Neural crest cell (in vitro differentiated cells): ENCODE results near the gene GNG11. TPM values are rescaled to one million over a fixed set of nuclear protein-coding genes. Genes with fewer than 3 reads are reported as not detected.

Experiments used
- DNase-seq: peaks from one replicate; pipeline ENCODE4 v3.0.0; 2021; ENCODE audit warnings: low read depth, mixed read lengths, low spot score
- H3K27ac Mint-ChIP-seq: one replicate; pipeline ENCODE4 v1.8.0; 2021; ENCODE audit warnings: mild to moderate bottlenecking, mixed read lengths; ENCODE audit not compliant: unreplicated experiment
- H3K27me3 Mint-ChIP-seq: 2 replicates; pipeline ENCODE4 v1.8.0; 2021; ENCODE audit warnings: low read depth, mild to moderate bottlenecking, mixed read lengths
- H3K36me3 Mint-ChIP-seq: 2 replicates; pipeline ENCODE4 v1.8.0; 2021; ENCODE audit warnings: low read depth, mild to moderate bottlenecking, mixed read lengths
- H3K4me1 Mint-ChIP-seq: 2 replicates; pipeline ENCODE4 v1.8.0; 2021; ENCODE audit warnings: mixed read lengths
- H3K4me3 Mint-ChIP-seq: one replicate; pipeline ENCODE4 v1.8.0; 2021; ENCODE audit warnings: mild to moderate bottlenecking, mixed read lengths
- H3K9me3 Mint-ChIP-seq: 2 replicates; pipeline ENCODE4 v1.8.0; 2021; ENCODE audit warnings: mixed read lengths
- CTCF ChIP-seq: fragments of 200-600 bp; sonication (generic); conservative IDR thresholded peaks from 2 replicates; pipeline ENCODE4 v1.5.0; 2021; ENCODE audit warnings: antibody characterized with exemption, mild to moderate bottlenecking
- total RNA-seq: library from RNA; stranded (reverse); gene quantifications from 2 replicates; pipeline ENCODE4 v1.2.1, GENCODE V29; 2021

GNG11 gene
- total RNA-seq, 1 donor from 2014 or later, result 8.9 TPM

- Mint-ChIP-seq H3K27ac (no peak overlapping the region), H3K9me3 (peaks cover 4% of the 10 kb centered on the region), H3K4me3 (no peak overlapping the region), H3K4me1 (no peaks in the 10 kb centered on the region), H3K27me3 (no peaks in the 10 kb centered on the region), H3K36me3 (no peaks in the 10 kb centered on the region)
- no peak for TF ChIP-seq CTCF
- no peak for DNase-seq
These were observed 16.3 kb downstream of the GNG11 start for GRCh38 chr7:93937818-93938217.

GRCh38 chr7:93938293-93938692 lies 16.8 kb downstream of the GNG11 start:
- H3K9me3 Mint-ChIP-seq, result peaks cover 4% of the 10 kb centered on the region
- H3K4me1 Mint-ChIP-seq, result no peaks in the 10 kb centered on the region
- no peak overlapping the region for H3K27ac Mint-ChIP-seq
- H3K36me3 Mint-ChIP-seq, result no peaks in the 10 kb centered on the region
- TF ChIP-seq CTCF, result no peak
- H3K4me3 Mint-ChIP-seq, result no peak overlapping the region
- H3K27me3 Mint-ChIP-seq, result no peaks in the 10 kb centered on the region
- no peak for DNase-seq

GRCh38 chr7:93941945-93942344 lies 20.4 kb downstream of the GNG11 start:
- H3K27ac Mint-ChIP-seq, result no peak overlapping the region
- H3K4me1 Mint-ChIP-seq, result no peaks in the 10 kb centered on the region
- no peak for TF ChIP-seq CTCF
- no peak overlapping the region for H3K4me3 Mint-ChIP-seq
- no peak for DNase-seq
- no peaks in the 10 kb centered on the region for H3K27me3 Mint-ChIP-seq
- H3K9me3 Mint-ChIP-seq, result peaks cover 3% of the 10 kb centered on the region
- H3K36me3 Mint-ChIP-seq, result no peaks in the 10 kb centered on the region

GRCh38 chr7:93943816-93944540 lies 22.4 kb downstream of the GNG11 start:
- no peak for DNase-seq
- Mint-ChIP-seq H3K27ac (no peak overlapping the region), H3K27me3 (no peaks in the 10 kb centered on the region), H3K4me1 (no peaks in the 10 kb centered on the region), H3K9me3 (no peaks in the 10 kb centered on the region), H3K36me3 (no peaks in the 10 kb centered on the region), H3K4me3 (no peak overlapping the region)
- TF ChIP-seq CTCF, result no peak

GRCh38 chr7:93944673-93945072 lies 23.1 kb downstream of the GNG11 start:
- H3K36me3 Mint-ChIP-seq, result no peaks in the 10 kb centered on the region
- TF ChIP-seq CTCF, result no peak
- no peaks in the 10 kb centered on the region for H3K27me3 Mint-ChIP-seq
- H3K4me3 Mint-ChIP-seq, result no peak overlapping the region
- H3K9me3 Mint-ChIP-seq, result no peaks in the 10 kb centered on the region
- no peak overlapping the region for H3K27ac Mint-ChIP-seq
- DNase-seq, result no peak
- no peaks in the 10 kb centered on the region for H3K4me1 Mint-ChIP-seq
